Measurements from ENCODE around the gene TGFBR3. TPM values are rescaled to one million over a fixed set of nuclear protein-coding genes. Genes with fewer than 3 reads are reported as not detected.

Gene TGFBR3
- total RNA-seq, 1 donor from 2014 or later = 158 TPM

- no peak for DNase-seq (ENCODE audit: low spot score)
These were observed 82.0 kb downstream of the TGFBR3 start for GRCh38 chr1:91803847-91804545.

DNA sequence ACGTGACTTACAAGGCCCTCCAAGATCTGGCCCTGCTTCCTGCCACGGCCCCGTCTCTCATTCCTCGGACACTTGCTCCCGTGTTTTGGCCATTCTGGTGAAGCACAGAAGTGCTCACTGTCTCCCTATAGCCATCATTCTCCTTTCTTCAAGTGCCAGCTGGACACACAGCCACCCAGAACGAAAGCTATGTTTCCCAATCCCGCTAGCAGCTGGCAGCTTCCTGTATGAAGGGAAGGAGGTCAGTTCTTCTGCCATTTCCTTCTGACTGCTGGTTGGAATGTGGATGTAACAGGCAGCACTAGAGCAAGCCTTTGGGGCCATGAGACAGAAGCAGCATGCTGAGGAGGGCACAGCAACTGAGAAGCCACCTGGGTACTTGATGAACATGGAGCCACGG lies 82.8 kb downstream of the TGFBR3 start:
- no peak for DNase-seq (ENCODE audit: low spot score)

GRCh38 chr1:91801496-91802115 lies 84.3 kb downstream of the TGFBR3 start:
- DNase-seq (ENCODE audit: low spot score) = no peak

- no peak for DNase-seq (ENCODE audit: low spot score)
These were observed 86.1 kb downstream of the TGFBR3 start for GRCh38 chr1:91799863-91800262.

DNA sequence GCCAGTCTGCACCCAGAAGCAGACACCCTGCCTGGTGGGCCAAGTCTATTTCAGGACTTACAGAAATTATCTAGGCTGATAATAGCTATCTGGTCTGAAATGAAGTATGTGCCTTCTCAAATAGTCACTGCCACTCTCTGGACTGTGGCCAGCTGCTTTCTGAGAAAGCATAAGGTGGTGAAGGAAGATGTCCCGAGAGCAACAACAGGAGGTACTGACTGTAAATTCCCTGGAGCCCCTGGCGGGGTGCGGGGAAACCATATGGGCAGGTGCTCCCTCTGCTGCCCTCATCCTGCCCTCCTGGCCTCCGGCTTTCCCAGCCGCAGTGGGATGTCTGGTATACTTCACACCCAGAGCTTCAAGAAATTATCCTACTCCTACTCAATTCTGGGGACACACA lies 86.8 kb downstream of the TGFBR3 start:
- DNase-seq (ENCODE audit: low spot score) = no peak

- DNase-seq (ENCODE audit: low spot score) = no peak
These were observed 87.2 kb downstream of the TGFBR3 start for GRCh38 chr1:91798740-91799139.

DNA sequence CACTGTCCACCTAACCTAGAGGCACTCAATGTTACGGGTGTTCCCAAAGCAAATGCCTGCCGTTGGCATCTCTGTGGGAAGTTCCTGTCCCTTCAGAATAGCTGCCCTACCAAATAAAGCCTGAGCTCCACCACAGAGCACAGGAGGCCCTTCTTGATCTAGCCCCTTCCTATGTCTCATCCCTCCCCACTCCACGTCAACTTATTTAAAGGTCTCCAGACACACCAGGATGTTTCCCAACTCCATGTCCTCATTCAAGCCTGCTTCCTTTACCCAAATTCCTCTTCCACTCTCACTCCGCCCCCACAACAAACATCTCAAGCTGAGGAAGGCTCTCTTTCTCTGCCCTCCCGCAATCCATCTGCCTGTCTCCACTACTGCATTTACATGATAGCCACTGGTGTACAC lies 87.7 kb downstream of the TGFBR3 start:
- DNase-seq (ENCODE audit: low spot score) = no peak

- DNase-seq (ENCODE audit: low spot score) = no peak
These were observed 88.8 kb downstream of the TGFBR3 start for GRCh38 chr1:91797164-91797563.

DNA sequence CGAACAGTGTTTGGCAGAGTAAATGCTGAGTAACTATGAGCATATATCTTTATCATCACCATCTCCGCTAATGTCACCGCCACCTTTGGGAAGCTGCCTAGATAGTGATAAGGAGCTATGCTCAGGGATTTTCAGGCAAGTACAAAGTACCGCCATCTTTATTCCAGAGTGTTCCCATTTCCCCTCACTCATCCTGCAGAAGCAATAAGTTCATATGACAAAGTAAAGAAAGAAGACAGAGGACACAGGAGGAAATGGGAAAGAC lies 89.6 kb downstream of the TGFBR3 start:
- DNase-seq (ENCODE audit: low spot score) = no peak

DNA sequence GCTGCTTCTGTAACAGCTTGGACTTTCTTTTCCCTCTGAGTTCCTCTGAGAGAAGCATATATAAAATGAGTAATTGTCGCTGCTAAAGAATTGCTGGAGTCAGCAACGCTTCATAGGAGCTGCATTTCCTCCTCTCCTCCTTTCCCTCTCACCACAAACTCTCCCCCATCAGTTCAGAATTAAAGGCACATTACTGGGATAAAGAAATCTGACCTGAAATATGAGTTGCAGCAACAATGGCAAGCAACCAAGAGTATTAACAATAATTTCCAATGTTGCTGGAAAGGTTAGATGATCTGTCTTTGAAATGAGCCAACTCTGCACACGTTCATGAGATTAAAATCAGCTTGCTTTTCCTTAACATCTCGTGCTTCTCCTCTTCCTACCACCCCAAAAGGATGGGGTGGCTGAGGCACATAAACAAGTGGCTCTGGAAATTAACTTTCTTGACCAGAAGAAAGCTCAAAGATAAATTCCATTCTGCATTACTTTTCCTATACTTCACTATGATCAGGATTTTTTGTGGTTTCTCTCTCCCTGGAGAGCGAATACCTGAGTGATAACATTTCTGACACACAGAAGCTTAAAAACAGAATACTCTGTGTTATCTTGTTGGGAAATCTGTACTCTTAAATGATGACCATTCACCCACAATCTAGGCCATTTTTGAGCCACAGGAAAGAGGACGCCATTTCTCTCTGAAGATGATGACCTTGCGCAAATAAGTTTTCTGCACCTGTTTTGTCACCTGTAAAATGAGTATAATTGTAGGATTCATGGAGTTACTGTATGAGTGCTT lies 90.2 kb downstream of the TGFBR3 start:
- no peak for DNase-seq (ENCODE audit: low spot score)

GRCh38 chr1:91793877-91794276 lies 92.1 kb downstream of the TGFBR3 start:
- no peak for DNase-seq (ENCODE audit: low spot score)

- no peak for DNase-seq (ENCODE audit: low spot score)
These were observed 92.8 kb downstream of the TGFBR3 start for GRCh38 chr1:91793189-91793588.

- no peak for DNase-seq (ENCODE audit: low spot score)
These were observed 93.4 kb downstream of the TGFBR3 start for GRCh38 chr1:91792489-91793071.

GRCh38 chr1:91791691-91792488 lies 94.1 kb downstream of the TGFBR3 start:
- no peak for DNase-seq (ENCODE audit: low spot score)

DNA sequence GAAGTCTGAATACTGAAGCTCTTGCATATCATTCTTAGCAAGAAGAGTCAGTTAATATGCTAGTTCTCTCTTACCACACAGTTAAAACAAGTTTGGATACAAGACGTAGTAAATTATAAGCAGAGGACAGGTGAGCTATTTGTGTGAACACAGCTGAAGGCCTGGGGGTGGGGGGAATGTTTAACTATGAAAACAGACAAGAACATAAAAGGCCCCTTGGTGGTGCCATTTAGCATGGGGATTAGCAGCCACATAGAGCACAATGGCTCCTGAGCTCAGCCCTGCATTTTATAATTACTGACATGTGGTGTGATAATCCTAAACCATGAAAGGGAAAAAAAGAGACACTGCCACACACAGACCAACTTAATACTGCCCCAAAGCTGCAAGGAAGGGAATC lies 94.8 kb downstream of the TGFBR3 start:
- DNase-seq (ENCODE audit: low spot score) = no peak

GRCh38 chr1:91790392-91790791 lies 95.6 kb downstream of the TGFBR3 start:
- no peak for DNase-seq (ENCODE audit: low spot score)

- DNase-seq (ENCODE audit: low spot score) = no peak
These were observed 96.5 kb downstream of the TGFBR3 start for GRCh38 chr1:91789273-91789997.

DNA sequence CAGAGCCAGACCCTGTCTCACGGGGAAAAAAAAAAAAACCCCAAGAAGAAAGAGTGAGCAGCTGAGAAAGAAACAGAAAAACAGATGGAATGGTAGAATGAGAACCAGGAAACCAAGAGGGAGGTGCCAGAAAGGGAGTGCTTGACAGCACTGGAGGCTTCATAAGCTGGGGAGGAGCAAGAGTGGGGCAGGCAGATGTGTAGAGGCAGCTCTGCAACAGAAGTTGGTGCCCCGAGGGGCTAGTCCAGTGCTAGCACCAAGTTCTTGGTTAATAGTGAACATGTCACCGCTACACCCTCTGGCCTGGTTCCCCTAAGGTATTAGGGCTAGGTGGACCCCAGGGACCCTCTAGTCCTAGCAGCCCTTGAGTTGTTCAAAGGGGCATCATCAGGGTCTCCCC lies 98.0 kb downstream of the TGFBR3 start:
- DNase-seq (ENCODE audit: low spot score) = no peak

DNA sequence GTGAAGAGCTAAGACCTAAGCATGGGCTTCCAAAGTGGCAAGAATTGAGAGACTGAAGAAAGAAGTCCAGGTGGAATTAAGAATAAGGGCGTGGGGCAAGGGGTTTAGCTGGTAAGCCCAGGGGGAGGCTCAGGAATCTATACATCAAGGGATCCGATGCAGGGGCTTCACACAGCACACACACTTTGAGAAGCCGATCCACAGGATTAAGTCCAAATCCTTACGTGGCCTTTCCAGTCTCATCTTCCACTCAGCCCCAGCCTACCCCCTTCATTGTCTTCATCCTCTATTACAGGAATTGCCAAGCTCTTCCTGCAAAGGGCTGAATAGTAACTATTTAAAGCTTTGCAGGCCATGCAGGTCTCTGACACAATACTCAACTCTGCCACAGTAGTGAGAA lies 101.3 kb downstream of the TGFBR3 start:
- DNase-seq (ENCODE audit: low spot score) = no peak

DNA sequence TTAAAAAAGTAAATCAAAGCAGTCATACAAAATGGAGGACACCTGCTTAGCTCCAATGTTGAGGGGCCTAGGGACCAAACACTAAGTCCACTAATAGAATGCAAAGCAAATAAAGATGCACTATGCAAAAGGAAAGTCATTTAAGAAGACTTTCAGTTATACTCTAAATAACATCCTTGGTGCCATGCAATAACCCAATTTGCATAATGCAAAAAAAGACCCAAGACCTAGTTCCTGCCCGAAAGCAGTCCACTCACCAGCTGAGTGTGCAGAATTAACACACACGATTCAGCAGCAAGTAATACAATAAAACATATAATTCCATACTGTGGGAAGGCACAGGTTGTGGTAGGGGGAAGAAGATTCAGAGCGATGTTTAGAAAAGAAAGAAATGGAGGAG lies 101.8 kb downstream of the TGFBR3 start:
- DNase-seq (ENCODE audit: low spot score) = no peak

Data from mesenteric fat pad (tissue), 1 donor.